WI38 (cell line): ENCODE data around the gene BDKRB2.

Experiments used
- H3K4me3 ChIP-seq: 2 replicates; pipeline ENCODE4 v1.5.1; 2011; ENCODE audit warnings: low read depth, mild to moderate bottlenecking, control low read depth, low read length
- TF ChIP-seq, protein P1 (sequence below): IDR thresholded peaks from 2 replicates; pipeline ENCODE4 v1.5.1; 2012; ENCODE audit warnings: low read depth, mild to moderate bottlenecking, control low read depth, low read length

Gene BDKRB2

DNA sequence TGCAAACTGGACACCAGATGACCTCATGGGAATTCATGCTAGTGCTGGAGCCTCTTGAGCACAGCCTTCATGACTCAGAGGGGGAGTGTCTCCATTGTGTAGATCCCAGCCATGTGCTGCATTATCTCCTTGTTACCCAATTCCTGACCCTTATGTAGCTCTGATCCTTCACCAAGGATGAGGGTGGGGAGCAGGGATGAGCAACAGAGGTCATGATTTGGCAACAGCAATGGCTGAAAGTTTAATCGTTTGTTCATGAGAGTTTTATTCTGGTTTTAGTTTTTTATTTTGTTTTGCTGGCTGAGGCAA lies 41.9 kb downstream of the BDKRB2 start:
- H3K4me3 ChIP-seq = no peak overlapping the region
- TF ChIP-seq, protein P1, sequence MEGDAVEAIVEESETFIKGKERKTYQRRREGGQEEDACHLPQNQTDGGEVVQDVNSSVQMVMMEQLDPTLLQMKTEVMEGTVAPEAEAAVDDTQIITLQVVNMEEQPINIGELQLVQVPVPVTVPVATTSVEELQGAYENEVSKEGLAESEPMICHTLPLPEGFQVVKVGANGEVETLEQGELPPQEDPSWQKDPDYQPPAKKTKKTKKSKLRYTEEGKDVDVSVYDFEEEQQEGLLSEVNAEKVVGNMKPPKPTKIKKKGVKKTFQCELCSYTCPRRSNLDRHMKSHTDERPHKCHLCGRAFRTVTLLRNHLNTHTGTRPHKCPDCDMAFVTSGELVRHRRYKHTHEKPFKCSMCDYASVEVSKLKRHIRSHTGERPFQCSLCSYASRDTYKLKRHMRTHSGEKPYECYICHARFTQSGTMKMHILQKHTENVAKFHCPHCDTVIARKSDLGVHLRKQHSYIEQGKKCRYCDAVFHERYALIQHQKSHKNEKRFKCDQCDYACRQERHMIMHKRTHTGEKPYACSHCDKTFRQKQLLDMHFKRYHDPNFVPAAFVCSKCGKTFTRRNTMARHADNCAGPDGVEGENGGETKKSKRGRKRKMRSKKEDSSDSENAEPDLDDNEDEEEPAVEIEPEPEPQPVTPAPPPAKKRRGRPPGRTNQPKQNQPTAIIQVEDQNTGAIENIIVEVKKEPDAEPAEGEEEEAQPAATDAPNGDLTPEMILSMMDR = no peak

DNA sequence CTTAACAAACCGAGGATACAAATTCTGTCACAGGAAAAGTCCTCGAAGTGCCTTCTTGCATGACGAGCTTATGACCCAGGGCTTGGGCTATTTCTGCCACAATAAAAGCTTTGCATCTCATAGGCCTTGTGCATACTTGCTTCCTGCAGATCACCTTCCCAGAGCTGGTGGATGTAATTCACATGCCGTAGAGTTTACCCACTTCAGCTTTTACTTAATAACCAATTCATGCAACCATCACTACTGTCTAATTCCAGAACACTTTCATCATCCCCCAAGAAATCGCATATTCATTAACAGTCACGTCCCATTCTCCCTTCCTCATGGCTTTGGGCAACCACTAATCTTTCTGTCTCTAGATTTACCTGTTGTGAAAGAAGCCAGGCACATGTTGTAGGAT lies 42.4 kb downstream of the BDKRB2 start:
- TF ChIP-seq, protein P1 = no peak
- no peak overlapping the region for H3K4me3 ChIP-seq

DNA sequence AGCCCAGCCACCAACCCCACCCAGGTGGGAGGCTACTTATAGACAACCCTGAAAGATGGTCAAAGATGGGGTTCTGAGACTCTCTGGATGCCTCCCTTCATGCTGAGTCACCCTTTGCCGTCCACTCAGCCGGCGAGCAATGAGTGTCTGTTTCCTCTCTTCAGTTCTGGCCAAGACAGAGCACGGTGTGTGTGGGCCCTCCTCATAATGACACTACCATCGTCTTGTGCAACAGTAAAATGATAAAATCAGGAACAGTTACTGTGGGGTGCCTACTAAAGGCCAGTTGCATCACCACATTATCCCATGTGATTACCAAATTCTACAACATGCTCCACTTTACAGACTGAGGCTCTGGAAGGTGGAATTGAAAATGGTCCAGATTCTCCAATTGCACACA lies 44.4 kb downstream of the BDKRB2 start:
- TF ChIP-seq, protein P1 = no peak
- no peak overlapping the region for H3K4me3 ChIP-seq

DNA sequence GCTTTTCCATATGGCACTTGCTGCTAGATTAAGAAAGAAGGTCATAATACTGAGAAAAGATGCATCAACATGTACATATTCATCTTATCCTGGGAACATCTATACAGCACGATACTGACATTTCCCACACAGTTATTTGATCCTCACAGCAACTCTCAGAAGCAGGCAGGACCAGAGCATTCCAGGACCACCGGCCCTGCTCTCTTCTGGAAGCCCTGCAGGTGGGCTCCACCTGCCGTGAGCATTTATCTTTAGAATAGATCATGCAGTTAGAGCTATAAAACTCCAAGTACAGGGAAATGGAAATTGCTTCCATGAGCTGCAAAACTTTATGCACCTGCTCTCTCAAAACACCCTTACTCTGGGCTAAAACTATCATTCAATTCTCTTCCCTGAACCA lies 45.8 kb downstream of the BDKRB2 start:
- TF ChIP-seq, protein P1 = no peak
- H3K4me3 ChIP-seq = no peak overlapping the region

DNA sequence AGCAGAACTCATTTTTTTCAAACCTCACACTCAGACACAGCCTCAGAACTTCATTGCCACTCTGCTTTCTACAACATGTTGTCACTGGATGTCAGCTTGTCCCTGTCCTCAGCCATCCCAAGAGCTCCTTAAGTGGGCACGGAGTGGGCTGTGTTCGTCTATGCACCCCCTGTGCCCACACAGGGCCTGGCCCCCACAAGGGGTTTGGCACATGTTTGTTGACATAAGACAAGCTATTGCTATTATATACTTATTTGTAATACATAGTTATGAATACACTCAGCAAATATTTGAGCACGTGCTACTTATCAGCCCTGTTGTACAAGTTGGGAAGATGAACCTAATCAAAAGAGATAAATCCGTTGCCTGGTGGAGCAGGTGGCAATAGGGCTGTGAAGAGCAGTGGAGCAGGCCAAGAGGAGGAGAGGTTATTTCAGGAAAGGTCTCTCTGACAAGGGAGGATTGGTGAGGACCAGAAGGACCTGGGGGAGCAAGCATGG lies 47.1 kb downstream of the BDKRB2 start:
- no peak overlapping the region for H3K4me3 ChIP-seq
- TF ChIP-seq, protein P1 = no peak

DNA sequence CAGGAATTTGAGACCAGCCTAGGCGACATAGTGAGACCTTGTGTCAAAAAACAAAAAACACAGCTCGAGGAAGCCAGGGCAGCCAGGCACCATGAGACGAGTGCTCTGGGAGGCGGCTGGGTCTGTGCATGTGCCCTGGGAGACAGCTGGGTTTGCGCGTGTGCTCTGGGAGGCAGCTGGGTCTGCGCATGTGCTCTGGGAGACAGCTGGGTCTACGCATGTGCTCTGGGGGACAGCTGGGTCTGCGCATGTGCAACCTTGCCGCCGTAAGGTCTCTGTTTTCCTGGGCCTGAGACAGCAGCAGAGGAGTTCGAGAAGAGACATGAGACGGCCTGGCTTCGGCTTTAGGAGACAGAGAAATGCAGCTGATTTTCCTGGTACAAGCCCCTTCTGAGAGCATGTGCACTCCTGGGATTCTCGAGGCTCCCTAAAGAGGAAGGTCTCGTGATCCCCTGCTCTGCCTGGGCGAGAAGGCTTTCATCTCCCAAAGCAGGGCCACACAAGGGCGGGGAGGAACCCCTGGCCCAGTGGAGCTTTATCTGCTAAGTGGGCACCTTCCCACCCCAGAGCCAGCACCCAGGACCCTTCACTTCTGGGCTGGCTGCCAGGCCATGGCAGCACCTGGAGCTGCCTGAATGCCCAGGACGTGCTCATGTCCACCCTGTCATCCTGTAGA lies 47.8 kb downstream of the BDKRB2 start:
- H3K4me3 ChIP-seq = no peak overlapping the region
- TF ChIP-seq, protein P1 = no peak

DNA sequence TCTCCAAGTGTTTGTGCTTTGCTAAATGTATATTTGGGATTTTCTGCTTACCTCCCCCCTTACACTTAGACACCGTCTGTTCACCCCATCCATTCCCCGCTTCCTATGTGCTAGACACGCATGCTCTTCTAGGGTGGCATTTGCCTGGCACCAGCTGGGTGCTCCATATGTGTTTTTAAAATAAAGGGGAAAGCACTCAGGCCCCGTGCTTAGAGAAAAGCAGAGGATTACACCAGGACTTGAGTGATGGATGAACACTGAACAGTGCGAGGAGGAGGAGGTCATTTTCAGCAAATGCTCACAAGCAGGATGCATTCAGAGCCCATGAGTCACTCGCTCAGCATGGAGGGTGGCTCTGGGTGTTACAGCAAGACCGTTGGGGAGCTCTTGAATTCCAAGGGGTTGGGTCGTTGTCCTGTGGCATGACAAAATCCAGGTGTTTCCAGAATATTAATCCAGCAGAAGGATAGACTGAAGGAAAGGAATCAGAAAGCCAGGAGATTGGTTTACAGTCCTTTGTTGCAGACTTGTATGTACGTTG lies 48.4 kb downstream of the BDKRB2 start:
- no peak overlapping the region for H3K4me3 ChIP-seq
- TF ChIP-seq, protein P1 = no peak
